ENCODE results near the gene AADACL2. TPM values are rescaled to one million over a fixed set of nuclear protein-coding genes. Genes with fewer than 3 reads are reported as not detected.

Gene AADACL2, protein sequence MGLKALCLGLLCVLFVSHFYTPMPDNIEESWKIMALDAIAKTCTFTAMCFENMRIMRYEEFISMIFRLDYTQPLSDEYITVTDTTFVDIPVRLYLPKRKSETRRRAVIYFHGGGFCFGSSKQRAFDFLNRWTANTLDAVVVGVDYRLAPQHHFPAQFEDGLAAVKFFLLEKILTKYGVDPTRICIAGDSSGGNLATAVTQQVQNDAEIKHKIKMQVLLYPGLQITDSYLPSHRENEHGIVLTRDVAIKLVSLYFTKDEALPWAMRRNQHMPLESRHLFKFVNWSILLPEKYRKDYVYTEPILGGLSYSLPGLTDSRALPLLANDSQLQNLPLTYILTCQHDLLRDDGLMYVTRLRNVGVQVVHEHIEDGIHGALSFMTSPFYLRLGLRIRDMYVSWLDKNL
- not detected in 5 replicates for total RNA-seq (2022; extraction: Qiagen RNA extraction; ENCODE audit: low read depth)

GRCh38 chr3:151733613-151734012, at the start of gene AADACL2:
Gene AADACL2, plus strand, starts transcription at chr3:151733927. Its CDS starts 109 bp downstream, at chr3:151734036.

Other genes starting within 250 kb of the AADACL2 start
- gene AADAC, start 80.2 kb downstream of the AADACL2 start, total RNA-seq (2022; extraction: Qiagen RNA extraction; ENCODE audit: low read depth): 19.5 to 29.5 TPM (median 22.2 TPM) in 5 replicates
- gene SUCNR1, start 139.7 kb downstream of the AADACL2 start, total RNA-seq (2022; extraction: Qiagen RNA extraction; ENCODE audit: low read depth): 0.15 to 0.24 TPM (median 0.17 TPM) in 4 of 5 replicates, not detected in the other